Posterior vena cava (tissue), 2 donors: ENCODE results near the gene HTRA3. TPM values are rescaled to one million over a fixed set of nuclear protein-coding genes. Genes with fewer than 3 reads are reported as not detected.

Experiments used
- DNase-seq: peaks from one replicate; pipeline ENCODE4 v3.0.0-alpha.2; 2020; ENCODE audit warnings: low spot score
- intact Hi-C, 2 donors: fragments of 100-400 bp; cut with DNase I; formaldehyde crosslinking; loops; one replicate each; pipeline versions ENCODE4 v1.14.1 to v1.14.2; 2022 to 2023
- total RNA-seq, 2 donors: library from RNA; stranded (reverse); fragmentation: NEBNext Ultra II Directional; extraction: Animal tissue kit (Norgen Biotek cat#: 25700); gene quantifications; one replicate each; pipeline ENCODE4 v1.2.1, GENCODE V29; 2021
- donor health status: DM: yes; HTN: yes; CAD: no.
- donor health status: DM: yes; HTN: yes; CAD: no.

The HTRA3 gene
- total RNA-seq, 2 donors from 2014 or later: 14.9 to 104 TPM

DNA sequence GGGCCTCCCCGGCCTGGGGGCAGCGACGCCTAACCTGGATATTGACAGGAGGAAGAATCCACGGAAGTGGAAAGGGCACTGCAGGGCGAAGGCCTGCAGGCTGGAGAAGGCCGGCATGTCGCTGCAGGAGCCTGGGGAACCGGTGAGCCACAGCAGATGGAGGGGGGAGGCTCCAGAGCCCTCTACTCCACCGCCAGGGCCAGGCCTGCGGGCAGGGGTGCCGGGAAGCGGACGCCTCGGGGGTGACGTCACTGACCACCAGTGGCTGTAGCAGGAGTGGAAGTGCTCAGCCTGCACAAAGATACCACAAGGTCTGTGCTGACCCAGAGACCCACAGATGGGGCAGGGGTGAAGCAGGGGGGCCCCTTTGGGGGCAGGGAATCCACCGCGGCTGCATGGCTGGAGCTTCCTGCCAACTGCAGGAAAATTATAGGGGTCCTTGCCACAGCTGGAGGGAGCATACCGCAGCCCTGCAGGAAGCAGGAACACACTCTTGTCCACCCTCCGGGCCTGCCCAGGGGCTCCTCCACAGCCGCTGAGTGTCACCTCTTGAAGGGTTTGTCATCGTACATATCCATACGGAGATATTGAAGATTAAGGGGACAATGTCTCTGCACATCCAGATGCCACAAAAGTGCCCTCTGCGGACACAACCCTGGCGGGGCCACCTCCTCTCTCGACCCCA lies 7.6 kb upstream of the HTRA3 start:
- DNase-seq: no peak
- intact Hi-C loops: no loop called here

DNA sequence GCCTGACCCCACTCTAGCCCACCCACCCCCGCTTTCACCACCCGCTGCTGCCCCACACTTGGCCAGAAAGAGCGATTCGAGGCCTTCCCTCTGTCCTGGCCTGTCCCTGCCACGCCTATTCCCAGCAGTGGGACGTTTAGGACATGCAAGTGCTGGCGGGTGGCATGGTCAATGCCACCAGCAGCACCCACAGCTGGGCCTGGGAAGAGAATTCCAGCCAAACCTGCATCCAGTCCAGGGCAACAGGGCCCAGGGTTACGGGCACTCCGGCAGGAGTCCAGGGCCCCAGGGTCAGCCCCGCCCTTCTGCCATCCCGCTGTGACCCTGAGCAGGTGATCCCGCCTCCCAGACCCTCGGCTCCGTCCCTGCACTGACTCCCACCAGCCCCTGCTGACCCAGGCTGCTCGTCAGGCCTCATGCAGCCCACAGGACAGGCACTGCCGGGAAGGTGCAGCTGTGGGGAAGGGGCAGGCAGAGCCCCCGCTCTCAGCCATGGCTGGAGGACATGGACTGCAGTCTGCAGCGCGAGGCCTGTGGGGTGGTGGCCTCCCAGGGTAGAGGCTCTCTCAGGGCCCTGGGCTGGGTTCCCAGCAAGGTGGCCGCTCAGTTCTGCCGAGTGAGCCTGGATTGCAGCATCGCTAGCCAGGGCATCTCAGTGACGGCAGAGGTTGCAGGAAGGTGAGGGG lies 6.8 kb upstream of the HTRA3 start:
- no peak for DNase-seq
- intact Hi-C loops: no loop called here

DNA sequence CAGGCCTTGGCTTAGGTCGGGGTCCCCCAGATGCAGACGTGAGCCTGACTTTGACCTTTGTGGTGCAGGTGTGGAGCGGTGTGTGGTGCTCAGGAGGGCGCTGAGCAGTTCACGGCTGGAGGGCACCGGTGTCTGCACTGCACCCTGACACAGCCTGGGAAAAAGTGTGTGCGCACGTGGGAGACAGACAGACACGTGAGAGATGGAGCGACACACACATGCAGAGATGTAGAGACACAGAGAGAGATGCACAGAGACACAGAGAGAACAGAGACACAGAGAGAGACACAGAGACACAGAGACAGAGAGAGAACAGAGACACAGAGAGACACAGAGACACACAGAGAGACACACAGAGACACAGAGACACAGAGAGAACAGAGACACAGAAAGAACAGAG lies 6.2 kb upstream of the HTRA3 start:
- intact Hi-C loops: no loop called here
- DNase-seq: no peak

DNA sequence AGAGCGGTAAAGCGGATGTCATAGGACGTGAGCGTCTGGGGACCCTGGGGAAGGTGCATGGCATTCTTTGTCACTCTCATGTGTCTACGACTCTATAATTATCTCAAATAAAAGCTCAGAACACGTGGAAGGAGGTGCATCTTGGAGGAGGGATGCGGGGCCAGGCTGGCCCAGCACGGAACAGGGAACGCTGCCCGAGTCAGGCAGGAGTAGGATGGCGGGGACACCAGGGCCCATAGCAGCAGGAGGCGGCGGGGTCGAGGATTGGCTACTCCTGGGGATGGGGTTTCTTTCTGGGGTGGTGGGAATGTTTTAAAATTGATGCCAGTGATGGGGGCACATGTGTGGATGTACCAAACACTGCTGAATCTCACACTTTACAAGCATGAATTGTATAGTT lies 5.4 kb upstream of the HTRA3 start:
- intact Hi-C loops: no loop called here
- no peak for DNase-seq

DNA sequence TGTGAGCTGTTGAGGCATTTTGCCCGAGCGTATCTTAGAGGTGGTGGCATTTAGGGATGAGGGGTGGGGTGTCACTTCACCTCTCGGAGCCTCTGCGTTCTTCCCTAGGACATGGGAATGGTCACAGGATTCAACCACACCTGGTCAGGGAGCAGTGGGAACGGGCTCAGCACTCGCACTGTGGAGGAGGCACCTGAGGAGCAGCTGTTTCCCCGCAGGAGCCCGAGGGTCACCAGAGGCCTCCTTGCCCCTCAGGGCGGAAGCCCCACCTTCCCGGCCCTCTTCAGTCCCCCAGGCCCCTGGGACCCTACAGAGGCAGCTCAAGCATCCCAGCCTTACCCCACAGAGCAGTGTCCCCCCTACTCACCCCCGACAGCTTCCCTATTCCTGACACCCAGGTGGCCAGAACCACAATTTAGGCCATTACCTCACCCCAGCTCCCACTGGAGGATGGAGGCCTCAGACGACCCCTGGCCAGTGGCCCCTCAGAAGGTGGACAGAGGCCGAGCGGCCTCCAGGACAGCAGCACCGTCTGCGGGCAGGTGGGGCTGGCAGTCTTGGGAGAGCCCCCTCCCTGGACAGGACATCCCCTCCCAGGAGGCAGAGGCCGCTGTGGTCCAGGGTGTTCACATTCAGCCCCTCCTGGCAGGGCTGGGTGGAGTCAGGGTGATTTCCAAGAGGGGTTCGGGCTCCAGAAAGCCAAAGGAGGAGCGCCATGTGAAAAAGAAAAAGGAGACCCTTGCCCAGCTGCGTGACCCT lies 4.2 kb upstream of the HTRA3 start:
- DNase-seq: no peak
- intact Hi-C loops: no loop called here

DNA sequence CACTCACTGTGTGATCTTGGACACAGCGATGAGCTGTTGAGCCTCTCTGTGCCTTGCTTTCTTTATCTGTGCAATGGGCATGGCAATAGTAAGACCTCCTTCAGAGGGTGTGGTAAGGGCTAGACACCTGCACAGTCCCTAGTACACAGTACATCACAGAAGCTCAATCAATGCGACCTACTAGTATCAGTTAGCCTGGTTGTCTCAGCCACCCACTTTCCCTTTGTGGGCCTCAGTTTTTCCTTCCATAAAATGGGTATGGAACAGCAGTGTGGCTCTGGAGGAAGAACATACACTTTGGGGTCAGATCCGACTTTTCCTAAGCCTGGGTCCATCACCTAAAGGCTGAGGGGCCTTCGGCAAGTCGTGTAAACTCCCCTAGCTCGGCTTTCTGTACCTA lies 3.5 kb upstream of the HTRA3 start:
- intact Hi-C loops: no loop called here

DNA sequence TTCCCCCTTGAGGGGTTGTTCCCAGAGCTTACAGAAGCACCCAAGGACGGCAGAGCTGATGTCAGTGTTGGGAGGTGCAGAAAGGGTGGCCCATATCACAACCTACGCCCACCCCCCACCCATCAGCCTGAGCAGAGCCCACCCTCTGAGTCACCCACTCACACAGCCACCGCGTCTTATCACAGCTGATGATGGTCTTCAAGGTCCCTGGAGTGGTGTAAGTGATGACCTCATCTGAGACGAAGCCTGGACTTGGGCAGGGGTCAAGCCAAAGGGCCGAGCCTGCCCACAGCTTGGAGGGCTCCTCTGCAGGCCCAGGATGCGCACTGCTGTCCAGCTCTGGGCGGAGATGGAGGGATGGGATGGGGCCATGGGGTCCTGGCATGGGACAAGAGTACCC lies 3.0 kb upstream of the HTRA3 start:
- intact Hi-C loops: no loop called here
- no peak for DNase-seq

More for the DNA sequence above, 3.5 kb upstream of the HTRA3 start:
- DNase-seq: no peak

DNA sequence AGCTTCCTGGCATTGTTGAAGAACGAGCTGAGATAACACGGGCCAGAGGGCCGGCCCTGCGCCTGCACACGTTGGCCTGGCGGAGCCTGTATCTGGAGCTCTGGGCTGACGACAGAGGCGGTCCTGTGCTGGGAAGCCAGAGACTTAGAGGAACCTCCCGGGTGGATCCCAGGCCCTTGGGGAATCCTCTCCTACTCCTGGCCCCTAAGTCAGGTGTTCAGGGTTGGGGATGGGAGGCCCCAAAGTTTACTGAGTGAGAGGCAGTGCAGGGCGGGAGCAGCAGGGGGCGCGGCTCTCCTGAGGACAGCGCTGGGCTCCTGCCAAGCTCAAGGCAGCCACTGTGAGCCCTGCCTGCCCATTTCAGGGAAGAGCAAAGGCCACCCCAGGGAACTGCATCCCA lies 2.5 kb upstream of the HTRA3 start:
- DNase-seq: peak; percentile 92
- intact Hi-C loops: no loop called here

DNA sequence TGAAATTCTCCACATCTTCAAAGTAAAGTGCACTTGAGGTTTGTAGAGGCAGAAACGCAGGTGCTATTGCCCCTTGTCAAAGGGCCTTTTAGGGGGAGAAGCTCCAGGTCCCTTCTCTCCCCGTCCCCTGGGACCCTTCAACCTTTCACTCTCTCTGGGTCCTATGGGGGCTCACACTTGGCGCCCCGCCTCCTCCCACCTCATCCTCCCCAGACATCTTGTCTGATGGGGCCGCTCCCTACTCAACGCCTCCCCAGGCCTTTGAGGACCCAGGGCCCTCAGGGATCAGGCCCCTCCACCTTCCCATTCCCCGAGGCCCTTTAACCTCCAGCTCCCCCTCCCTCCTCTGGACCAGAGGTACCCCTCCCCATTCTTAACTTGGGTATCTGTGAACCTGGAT lies 1.3 kb upstream of the HTRA3 start:
- DNase-seq: no peak
- intact Hi-C loops: no loop called here

DNA sequence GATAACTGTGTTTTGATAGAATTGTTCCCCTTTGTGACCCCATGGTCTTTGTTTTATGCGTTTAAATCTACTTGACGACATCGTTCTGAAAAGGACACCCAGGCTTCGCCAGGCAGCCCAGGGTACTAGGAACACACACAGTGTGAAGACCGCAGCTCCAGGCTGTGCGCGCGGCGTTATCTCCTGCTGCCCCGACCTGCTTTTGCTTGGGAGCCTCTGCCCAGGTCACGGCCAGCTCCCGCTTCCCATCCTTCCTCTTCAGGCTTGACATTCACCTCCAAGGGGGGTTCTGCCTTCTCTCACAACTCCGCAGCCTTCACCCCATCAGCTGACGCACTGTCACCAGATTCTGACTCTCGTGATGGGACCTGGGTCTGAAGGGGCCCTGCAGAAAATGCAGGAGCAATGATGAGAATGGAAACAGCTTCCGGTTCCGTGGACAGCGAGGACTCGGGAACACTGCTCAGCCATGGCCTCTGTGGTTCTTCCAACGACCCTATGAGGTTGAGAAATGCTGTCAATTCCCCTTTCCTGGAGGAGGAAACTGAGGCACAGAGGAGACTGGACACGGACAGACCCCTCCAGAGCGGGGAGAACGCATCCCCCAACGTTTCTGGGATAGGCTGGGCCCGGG lies 536 bp upstream of the HTRA3 start:
- no peak for DNase-seq

DNA sequence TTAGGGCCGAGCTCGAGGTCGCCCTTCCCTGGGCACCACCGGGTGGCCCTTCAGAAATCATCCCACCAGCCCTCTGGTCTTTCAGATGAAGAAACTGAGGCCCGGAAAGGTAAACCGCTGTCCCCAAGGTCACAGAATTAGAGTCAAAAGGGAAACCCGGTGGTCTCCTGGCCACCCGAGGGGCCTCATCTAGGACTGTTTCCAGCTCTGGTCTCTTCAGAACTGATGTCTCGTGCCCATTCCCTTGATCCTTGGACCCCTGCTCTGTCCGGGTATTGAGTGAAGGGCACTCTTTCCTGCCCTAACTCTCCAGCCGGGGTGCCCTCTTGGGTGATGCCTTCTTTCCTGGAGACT lies 841 bp downstream of the HTRA3 start:
- intact Hi-C loops: loop anchor here in 1 of 2 donors (10.0 kb wide), 1 partner anchor 134 kb away; no protein-coding TSS in a partner anchor
- DNase-seq: no peak

More for the DNA sequence above, 536 bp upstream of the HTRA3 start:
- intact Hi-C loops: no loop called here

DNA sequence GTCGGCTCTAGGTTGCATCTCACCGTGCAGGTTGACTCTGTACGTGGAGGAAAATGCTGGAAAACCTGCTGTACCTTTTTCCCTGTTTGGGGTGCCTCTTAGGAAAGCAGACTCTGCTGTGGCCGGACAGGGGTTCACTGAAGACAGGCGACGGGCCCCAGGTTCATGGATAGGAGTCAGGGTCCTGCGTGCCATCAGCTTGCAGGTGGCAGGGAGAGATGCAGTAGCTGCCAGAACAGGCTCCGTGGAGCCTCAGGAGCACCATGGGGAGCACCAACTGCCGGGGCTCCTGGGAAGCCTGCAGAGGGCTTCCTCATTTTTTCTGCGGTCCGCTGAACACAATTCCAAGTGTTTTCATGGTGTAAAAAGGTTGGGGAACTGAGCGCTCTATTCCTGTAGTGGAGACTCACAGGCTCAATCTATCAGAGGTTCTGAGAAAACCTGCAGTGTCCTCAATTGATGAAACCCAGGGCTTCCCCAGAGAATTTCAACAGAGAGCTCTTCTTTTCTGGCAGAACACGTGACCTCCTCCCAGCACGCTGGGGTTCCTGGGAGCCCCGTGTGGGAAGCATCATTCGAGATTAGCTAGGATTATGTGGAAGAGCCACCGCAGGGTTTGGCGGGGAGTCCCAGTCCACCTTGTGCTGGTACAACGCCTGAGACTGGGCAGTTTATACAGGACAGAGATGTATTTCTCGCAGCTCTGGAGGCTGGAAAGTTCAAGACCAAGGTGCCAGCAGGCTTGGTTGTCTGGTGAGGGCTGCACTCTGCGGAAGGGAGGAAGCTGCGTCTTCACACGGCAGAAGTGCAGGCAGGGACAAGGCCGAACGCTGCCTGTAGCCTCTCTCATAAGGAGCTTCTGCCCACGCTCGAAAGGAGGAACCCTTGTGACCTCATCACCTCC lies 1.6 kb downstream of the HTRA3 start:
- intact Hi-C loops: loop anchor here in 1 of 2 donors (10.0 kb wide), 1 partner anchor 134 kb away; no protein-coding TSS in a partner anchor
- no peak for DNase-seq

DNA sequence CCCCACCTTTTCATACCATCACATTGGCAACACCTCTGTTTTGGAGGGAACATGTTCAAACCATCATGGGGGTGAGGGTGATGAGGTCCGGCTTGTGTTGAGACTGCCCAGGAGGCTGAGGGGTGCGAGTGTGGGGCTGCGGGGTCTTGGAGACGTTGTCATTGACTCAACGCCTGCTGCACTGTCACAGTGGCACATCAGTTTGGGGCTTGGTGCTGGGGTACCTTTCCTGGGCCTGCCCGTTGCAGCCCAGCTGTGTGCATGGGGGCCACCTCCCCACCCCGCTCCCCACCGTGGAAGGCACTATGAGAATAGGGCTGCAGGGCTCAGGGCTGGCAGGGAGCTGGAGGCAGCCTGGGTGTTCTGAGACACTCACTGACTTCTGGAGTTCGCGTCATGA lies 2.3 kb downstream of the HTRA3 start:
- DNase-seq: no peak
- intact Hi-C loops: loop anchor here in 1 of 2 donors (10.0 kb wide), 1 partner anchor 133 kb away; no protein-coding TSS in a partner anchor

DNA sequence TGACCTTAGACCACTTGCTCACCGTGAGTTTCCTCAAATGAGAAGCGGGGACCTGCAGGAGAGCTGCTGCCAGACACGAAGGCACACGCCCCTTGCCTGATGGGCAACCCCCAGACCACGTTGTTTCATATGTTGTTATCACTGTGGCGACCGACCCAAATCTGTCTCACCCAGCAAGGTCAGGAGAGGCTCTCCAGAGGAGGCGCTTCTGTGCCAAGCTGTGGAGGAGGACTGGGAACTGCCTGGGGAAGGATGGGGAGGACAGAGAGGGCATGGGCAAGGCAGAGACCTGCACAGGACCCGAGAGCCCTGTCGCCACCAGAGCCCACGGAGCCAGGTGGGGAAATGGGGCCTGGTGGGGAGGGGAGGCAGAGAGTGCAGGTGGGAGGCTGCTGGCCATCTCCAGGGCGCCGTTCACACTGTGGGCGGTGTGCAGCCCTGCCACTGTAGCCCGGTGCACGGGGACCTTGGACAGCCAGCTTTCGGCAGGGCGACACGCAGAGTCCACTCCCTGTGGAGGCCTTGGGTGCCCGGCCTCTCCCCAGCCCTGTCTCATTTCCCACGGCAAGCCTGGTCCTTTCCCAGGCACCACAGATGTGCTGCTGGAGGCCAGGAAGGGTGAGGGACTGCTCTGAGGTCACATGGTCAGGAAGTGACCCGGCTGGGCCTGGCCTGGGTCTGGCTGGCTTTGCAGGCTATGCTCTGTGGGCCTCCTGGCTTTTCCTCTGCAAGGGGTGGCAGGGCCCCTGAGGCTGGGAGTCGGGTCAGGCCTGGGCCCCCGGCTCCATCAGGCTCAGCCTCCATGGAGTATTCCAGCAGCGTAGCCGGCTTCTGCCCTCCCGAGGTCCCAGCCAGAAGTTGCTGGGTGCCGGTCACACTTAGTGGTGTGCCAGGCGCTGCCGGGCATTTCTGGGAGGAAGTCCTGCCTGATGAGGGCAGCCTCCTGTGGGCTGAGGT lies 3.2 kb downstream of the HTRA3 start:
- no peak for DNase-seq
- intact Hi-C loops: loop anchor here in 1 of 2 donors (10.0 kb wide), 1 partner anchor 132 kb away; no protein-coding TSS in a partner anchor

DNA sequence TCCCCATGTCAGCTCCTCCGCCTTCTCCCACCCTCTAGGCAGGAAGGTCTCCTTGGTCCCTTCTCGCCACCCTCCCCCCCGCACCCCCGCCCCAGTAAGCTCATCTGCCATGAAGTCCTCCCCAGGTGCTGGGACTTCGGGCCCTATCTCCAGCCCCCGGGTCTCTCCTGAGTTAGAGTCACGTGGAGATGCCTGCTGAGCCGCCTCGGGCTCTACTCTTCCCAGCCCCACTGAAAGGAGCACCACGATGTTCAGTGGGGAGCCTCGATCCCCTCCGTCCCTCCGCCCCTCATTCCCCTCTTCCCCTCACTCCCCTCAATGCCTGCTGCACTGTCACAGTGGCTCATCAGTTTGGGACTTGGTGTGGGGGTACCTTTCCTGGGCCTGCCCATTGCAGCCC lies 3.9 kb downstream of the HTRA3 start:
- no peak for DNase-seq
- intact Hi-C loops: loop anchor here in 1 of 2 donors (10.0 kb wide), 1 partner anchor 131 kb away; no protein-coding TSS in a partner anchor

DNA sequence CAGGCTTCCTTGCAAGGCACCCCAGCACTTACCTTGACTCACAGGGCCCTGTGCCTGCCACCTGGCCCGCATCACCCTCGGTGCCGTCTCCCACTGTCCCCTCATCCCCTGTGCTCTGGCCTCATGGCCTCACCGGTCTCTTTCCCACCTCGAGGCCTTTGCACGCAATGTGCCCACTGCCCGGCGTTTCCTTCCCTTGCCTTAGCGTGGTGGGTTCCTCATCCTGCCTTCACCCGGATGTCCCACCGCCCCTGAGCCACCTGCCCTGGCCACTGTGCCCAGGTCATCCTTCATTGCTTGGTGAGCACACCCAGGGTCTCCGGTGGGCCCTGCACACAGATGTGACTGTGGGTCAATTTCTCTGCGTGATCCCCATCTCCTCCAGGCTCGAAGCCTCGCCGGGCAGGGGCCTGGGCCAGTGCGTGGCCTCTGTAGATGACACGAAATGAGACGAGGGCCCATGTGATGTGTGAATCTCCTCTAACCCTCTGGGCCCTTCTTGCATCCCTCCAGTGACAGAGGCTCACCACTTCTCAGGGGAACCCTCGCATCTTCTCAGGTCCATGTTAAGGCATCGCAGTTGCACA lies 4.6 kb downstream of the HTRA3 start:
- intact Hi-C loops: loop anchor here (2.0 to 10.0 kb wide), 2 partner anchors 129 to 131 kb away; no protein-coding TSS in a partner anchor
- no peak for DNase-seq
